Measurements from ENCODE around the gene SLC6A17.

SLC6A17 gene

DNA sequence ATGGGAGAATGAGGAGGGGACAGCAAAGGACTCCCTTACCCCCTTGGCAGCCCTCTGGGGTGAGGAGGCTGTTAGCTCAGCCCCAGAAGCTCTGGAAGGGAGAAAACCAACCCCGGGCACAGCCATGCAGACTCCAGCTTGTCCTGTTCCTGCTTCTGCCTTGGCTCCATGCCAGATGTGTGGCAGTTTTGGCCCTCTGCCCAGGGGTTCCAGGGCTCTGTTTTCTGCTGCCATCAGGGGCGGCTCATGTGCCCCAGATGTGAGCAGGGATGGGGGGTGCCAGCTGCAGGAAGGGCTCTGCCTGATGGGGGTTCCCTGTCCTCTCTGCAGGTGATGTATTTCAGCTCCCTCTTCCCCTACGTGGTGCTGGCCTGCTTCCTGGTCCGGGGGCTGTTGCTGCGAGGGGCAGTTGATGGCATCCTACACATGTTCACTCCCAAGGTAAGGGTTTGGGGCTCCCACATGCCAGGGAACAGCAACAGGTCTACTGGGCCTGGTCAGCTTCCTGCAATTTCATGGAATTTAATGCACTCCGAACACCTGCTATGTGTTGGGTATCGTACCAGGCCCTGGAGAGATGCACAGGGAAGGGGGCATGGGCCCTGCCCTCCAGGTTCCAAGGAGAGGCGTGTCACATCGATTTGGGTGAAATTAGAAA is 26.1 kb downstream of the SLC6A17 start:
- no peak for DNase-seq

DNA sequence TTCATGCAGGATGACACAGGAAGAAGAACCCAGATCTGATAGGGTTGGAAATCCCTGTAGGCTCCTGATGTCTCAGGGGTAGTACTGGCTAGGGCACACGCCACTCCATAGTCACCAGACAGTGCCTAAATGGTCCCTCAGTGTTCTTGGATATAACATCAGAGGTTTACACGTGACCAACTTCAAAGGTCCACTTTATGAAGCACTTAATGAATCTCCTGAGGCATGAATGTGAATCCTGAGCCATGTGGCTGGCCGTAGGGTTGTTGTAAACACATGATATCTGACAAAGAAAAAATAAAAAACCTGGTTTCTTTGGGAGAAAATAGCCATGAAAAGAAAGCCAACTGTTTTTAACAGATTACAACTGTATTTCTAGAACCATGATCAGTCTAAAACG is 27.5 kb downstream of the SLC6A17 start:
- no peak for DNase-seq

DNA sequence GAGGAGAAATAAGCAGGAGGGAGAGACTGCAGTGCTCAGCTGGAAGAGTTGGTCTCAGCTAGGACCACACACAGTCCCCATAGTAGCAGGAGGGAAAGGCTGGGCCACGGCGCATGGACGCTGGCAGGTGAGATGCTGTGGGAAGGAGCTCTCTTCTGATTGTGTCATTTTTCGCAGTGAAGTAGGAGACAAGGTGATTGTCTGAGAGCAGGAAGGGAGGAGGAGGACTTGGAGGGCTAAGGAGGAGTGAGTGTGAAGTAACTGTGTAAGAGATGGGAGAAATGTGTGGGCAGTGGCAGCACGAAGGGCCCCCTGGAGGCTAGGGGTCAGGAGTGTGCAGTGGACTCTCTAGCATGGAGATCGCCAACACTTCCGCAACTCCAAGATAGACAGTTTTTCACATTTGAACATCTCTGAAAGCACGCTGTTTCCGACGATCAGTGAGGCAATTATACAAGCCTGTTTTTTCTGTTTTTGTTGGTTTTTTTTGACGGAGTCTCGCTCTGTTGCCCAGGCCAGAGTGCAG is 33.4 kb downstream of the SLC6A17 start:
- no peak for DNase-seq

DNA sequence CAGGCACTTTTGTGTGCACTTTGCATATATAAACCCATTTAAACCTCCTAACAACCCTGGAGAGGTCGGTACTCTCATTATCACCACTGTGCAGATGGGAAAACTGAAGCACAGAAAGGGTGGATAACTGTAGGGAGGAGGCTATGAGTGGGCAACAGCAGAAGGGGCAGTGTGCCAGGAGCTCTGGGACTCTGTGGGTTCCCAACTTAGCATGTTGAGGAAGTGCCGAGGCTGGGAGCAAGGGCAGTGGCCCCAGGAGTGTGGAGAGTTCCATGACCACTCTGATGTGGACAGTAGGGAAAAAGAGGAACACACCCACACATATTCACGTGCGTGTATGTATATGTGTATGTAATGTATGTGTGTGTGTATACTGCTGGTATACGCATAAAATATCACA is 34.2 kb downstream of the SLC6A17 start:
- peak; percentile 23 to 33 for DNase-seq

DNA sequence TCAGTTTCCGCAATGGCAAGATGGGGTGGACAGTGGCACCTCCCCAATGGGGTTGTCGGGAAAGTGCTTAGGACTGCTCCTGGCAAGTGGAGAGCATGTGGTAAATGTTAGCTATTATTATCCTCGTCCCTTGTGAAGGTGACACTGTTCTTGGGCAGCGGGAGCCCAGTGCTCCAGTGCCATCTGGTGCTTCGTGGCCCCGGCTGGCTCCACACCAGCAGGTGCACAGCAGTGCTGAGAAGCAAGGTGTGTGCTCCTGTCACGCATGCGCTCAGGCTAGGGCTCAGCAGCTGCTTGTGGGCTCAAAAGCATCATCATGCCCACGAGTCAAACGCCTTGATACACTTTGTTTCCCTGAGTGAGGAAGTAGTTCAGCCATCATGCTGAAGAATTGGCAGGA is 34.9 kb downstream of the SLC6A17 start:
- DNase-seq = no peak

DNA sequence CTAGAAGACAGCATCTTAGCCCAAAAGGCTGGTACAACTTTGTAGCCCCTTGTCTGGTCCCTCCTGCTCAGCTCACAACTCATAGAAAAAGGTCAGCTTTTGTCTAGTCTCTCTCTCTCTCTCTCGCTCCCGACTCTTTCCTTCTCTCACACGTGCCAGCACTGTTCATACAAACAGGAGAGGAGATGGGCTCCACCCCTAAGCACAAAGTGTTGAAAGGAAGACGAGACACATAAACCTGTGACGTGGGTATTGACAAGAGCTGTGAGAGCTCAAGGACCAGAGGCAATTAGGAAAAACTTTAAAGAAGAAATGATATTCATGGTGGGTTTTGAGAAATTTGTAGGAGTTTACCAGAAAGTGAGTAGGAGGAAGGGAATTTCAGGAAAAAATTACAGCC is 36.3 kb downstream of the SLC6A17 start:
- no peak for DNase-seq

DNA sequence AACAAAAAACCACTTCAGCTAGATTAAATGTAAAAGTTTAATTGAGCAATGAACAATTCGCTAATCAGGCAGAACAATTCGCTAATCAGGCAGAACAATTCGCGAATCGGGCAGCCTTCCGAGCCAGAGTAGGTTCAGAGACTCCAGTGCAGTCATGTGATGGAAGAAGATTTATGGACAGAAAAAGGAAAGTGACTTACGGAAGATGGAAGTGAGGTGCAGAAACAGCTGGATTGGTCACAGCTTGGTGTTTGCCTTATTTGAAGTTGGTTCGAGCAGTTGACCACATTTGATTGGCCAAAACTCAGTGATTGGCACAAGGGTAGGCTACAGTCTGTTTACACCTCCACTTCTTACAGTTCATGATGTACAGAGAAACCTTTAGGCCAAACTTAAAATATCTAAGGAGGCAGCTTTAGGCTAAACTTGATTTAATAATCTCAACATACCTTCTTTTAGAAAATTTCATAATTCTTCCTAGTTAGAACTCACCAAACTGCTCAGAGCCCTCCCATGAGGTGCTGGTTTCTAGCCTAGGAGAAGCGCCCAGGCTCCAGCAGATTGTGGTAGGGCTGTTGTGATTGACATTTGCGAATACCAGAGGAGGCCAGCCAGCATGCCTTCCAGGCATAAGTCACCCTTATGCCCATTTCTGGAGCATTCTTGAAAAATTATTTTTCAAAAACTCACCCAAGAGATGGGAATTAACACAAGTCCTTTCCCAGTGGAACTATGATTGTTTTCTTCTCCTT is 37.0 kb downstream of the SLC6A17 start:
- DNase-seq = no peak

DNA sequence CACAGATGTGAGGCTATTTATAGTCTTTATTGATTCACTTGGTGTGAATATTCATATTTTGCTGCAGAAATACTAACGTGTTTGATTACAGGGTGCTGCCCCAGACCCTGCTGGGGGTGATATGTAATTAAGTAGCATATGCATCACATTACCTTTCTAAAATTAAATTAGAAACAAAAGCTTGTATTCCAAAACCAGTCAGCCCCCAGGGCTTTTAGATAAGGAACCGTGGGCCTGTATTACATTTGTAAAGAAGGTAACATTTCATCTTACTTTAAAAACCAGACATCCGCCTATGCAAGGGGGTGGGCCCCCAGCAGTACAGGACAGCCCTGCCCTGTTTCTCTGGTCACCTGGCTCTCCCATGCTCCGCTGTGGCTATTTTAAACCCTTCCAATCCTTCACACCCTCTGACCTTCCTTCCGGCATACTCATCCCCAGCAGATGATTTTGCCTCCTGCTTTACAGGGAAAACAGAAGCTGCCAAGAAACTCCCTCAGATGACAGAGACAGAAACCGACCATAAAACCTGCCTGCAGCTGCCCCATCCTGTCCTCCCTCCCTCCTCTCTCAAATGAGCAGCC is 37.8 kb downstream of the SLC6A17 start:
- no peak for DNase-seq

DNA sequence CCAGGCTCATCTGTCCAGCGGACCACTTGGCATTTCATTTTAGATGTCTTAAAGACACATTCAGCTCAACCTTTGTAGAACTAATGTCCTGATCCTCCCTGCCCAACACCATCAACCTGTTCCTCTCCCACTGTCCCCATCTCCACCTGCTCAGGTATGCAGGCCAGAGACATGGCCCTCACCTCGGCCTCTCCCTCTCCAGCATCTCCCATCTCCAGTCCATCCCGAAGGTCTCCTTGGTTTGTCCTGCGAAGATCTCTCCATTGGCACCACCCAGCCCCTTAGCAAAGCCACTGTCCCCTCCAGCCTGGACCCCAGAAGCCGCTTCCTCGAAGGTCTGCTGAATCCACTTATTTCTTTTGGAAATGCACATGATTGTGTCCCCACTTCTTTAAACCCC is 38.9 kb downstream of the SLC6A17 start:
- no peak for DNase-seq

DNA sequence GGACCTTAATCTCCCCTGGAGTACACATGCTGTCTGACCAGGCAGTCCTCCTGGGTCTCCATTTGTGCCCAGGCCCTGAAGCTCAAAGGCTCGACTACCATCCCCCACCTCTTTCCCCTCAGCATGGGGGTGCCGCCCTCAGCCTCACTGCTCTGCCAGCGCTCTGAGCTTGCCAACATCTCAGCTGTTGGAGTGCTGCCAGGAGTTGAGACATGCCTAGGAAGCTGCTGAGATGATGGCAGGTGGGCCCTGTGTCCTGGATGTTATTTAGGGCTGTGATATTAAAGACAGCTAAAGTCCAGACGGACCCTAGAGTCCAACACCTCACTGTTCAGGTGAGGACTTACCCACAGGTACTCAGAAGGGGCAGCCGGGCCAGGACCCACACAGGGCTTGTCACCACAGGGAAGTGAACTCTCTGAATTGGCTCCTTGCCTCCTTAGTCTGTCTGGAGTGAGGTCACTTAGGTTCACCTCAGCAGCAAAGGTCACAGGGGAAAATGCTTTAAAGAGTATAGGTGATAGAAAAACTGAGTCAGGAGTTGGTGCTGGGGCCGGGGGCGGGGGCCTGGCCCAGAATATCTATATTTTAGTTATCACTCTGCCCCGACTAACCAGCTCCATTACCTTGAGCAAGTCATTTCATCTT is 40.1 kb downstream of the SLC6A17 start:
- DNase-seq = no peak

DNA sequence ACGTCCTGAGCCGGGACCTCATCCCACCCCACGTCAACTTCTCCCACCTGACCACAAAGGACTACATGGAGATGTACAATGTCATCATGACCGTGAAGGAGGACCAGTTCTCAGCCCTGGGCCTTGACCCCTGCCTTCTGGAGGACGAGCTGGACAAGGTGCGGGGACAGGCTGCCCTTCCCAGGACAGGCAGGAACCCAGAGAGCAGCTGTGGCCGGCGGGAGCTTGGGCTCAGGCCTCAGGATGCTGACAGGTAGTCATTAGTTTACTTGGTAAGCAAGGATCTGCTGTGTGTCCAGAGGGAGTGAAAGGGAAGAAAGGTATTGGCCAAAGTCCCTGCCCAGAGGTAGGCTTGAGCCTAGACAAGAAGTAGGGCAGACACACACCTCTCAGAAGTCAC is 42.2 kb downstream of the SLC6A17 start:
- no peak for DNase-seq

DNA sequence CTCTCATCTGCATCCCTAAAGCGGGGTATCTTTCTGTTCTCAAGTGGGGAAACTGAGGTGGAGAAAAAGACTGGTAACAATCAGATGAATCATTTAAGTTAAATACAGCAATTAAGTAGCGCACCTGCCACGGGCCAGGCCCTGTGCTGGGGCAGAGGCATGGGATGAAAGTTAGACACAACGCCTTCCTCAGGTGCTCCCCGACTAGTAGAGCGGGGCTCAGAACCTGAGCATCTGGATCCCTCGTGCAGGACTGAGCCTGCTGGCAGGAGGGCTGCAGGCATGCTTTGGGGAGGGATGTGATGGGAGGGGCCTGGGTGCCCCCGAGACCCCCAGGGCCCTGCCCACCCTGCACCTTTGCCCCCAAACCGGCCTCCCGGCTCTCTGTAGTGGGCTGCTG is 44.9 kb downstream of the SLC6A17 start:
- no peak for DNase-seq

DNA sequence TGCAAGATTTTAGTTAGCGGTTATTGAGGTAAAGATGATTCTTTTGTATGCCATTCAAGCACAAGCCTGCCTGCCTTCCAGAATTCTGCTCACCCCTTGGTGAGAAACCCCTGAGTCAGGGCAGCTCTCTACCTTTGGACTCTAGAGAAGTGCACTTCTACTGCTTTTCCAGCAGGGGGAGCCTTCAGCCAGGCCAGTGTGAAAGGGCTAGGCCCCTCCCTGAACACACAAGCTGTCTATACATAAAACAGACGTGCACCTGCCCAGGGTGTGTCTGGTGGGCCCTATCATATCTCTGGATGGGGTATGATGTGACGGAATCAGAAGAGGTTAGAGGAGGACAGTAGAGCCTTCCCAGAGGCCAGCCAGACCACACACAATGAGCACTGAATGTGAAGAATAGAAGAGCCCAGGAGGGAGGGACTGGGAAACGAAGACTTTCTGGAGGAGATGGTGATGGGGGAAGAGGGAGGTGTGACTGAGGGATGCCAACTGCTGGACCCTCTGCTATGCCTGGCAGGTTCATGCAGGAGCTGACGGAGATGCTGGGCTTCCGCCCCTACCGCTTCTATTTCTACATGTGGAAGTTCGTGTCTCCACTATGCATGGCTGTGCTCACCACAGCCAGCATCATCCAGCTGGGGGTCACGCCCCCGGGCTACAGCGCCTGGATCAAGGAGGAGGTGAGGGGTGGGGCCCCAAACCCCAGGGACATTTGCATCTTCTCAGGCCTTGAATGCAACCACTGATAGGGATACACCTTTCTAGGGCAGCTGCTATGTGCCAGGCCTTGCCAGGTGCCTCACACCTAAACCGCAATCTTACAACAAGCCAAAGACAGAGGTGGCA is 46.8 kb downstream of the SLC6A17 start:
- DNase-seq = peak in 1 of 2 donors; percentile 50

DNA sequence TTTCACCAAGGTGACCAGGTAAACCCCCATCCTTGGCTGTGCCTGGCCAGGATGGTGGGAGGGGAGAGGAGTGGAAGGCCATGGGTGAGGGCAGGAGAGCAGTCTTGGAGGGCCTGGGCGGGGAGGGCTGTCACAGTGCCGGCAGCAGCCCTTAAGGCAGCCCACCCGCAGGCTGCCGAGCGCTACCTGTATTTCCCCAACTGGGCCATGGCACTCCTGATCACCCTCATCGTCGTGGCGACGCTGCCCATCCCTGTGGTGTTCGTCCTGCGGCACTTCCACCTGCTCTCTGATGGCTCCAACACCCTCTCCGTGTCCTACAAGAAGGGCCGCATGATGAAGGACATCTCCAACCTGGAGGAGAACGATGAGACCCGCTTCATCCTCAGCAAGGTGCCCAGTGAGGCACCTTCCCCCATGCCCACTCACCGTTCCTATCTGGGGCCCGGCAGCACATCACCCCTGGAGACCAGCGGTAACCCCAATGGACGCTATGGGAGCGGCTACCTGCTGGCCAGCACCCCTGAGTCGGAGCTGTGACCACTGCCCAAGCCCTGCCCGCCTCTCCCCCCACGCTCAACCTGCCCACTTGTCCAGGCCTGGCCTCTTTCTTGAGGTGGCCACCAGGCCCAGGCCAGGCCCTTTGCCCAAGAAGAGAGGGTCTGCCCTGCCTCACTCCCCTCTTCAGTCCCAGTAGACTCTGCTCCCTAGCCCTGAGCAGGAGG is 47.8 kb downstream of the SLC6A17 start:
- DNase-seq = no peak

DNA sequence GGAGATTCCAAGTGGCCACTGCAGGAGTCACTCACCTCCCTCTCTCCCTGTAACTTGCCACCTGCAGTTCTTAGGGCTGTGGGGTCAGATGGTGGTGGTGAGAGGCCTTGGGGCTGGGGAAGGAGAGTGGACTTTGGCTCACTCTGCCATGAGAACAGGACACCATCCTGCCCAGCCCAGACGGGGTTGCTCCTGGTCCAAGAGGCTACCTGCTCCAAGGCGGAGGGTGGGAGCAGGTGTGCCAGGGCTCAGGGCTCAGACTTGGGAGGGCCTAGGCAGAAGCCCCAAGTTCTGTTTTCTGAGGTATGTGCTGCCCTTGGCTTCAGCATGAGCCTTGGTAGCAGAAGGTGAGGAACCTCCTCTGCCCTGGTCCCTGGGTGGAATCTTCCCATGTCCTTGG is 48.5 kb downstream of the SLC6A17 start:
- no peak for DNase-seq

DNA sequence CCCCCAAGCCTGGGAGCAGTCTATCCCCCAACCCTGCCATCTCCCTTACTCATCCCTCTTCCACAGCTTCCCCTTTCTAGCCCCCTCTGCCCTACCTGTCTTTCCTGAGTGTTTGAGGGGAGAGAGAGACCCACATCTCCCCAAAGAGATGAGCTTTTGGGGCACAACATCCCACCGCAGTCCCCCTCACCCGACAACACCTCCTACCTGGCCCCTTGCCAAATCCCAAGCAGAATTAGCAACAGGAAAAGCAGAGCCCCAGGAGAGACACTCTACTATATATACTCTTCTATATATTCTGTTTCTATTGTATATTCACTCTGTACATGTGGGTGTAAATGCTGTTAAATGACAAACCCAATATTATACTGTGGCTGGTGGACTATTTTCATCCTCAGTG is 49.9 kb downstream of the SLC6A17 start:
- DNase-seq = no peak

DNA sequence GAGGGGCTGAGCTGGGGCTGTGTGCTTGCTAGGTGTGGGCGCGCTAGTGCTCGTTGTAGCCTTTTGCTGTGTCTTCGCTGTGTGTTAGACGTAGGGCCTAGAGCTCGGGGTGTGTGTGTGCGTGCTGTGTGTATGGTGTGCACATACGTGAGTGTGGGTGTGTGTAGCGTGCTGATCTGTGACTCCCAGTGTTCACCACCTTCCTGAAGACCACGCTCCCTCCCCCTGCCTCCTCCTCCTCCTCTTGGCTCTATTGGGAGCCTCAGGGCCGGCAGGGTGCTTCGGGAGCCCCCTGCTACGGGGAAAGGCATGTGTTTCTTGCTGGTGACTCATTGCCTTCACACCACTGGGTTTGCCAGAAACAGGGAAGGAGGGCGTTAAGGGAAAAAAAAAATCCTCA is 50.4 kb downstream of the SLC6A17 start:
- no peak for DNase-seq

DNA sequence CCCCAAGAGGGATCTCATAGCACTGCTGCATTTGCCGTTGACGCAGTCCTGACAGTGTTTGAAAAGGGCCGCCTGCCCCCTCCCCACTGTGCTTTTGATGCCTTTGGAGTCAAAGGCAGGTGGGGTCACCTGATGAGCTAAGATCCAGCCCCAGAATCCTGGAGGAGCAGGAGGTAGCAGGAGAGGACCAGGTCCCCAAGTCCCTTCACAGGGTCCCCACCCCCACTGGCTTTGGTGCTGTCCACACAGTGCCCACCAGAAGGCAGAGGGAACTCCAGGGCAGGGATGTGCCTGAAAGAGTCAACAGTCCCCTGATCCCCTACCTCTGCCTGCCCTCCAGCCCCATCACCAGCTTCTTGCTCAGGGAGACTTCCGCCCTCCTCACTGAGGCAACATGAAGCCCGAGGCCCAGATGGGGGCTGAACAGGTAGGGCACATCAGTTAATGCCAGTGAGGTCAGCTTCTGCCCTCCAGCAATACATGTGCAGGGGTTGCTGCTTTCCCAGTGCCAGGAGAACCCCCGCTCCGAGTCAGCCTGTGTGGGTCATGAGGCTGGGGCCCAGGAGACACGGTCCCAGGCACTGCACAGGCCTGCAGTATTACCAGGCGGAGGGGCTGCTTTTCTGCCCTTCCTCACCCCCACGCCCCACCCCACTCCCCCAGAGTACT is 51.0 kb downstream of the SLC6A17 start:
- DNase-seq = no peak

DNA sequence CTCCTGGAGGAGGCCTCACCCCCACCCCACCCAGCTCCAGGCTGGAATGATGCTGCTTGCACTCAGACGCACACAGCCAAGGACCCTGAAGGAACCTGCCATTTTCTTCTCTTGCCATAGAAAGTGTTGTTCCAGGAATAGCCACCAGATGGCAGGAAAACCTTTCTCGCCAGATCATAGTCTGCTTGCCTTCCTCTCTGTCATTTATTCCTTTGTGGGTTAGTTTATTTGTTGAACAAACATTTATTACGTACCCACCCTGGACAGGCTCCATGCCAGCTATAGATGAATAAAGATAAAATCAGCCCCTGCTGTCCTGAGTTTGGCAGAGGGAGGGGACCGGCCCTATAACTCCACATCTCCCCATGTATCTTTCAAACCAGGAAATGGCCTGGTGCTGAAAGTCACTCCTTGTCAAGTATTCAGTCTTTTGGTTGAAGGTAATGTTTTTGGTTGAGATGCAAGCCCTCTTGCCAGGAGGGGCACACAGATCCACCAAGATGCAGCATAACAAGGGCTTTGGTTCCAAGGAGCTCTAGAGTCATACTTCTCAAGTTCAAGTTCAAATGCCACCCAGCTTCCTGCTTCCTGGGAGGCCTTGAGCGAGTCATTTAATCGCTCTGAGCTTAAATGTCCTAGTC is 52.8 kb downstream of the SLC6A17 start:
- peak; percentile 39 to 92 for DNase-seq

DNA sequence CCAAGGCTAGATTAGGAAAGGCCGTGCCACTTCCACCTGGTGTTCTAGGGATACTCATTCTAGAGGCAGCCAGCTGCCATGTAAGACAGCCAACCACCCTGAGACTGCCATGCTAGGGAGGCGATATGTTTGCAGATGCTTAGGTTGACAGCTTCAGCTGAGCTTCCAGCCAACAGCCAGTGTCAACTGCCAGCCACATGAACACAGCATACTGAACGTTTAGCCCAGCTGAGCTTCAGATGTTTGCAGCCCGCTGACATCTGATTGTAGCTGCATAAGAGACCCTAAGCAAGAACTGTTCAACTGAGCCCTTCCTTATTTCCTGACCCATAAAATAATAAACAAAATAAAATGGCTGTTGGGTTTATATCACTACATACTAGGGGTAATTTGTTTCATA is 54.9 kb downstream of the SLC6A17 start:
- no peak for DNase-seq

Data from inflammatory macrophage treated with lipopolysaccharide for 1 hour (primary cell).